ENCODE measurements around the gene ADRA2B. TPM values are rescaled to one million over a fixed set of nuclear protein-coding genes. Genes with fewer than 3 reads are reported as not detected.

ADRA2B gene
- total RNA-seq, 1 experiment from 2014 or later = 0.47 TPM

DNA sequence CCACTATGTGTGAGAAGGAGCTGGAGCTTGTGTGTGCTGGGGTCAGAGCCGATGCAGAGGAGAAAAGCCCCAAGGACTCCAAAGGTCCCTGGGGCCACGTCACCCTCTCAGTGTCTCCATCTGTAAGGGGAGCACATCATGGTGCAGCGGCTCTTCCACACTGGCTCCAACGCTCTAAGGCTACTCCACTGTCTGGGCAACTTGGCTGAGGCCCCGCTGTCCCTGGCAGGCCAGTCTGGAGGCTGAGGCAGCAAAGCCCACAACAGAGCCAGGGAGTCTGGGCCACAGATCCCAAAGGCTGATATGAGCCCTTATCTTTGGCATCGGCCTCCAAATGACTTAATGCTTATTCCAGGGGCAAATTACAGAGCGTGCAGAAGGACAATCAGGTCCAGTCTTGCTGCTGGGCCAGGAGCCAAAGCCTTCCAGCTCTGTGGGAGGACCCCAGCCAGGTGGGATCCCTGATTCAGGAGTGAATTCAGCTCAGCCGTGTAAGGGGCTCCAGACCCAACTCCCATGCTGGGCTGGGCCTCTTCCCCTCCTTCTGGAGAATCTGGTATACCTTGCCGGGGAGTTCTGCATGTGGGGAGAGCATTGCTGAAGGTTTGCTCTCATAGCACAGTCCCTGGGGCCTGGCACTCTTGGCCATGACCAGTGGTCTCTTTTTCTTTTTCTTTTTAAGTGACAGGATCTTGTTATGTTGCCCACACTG, 30.7 kb upstream of the ADRA2B start:
- POLR2A ChIA-PET = no interaction called here
- Histone ChIP-seq H2AFZ (ENCODE audit: low read depth, low read length, poor library complexity, severe bottlenecking) (no peak overlapping the region), H4K20me1 (ENCODE audit: insufficient read depth) (no peaks in the 10 kb centered on the region), H3K9me3 (ENCODE audit: control insufficient read depth in 1 of 2, insufficient read depth in 1 of 2, low read depth in 1 of 2, low read length in 2 of 2) (no peaks in the 10 kb centered on the region), H3K9me2 (ENCODE audit: insufficient read depth) (no peaks in the 10 kb centered on the region), H3K4me2 (ENCODE audit: low read length) (no peak overlapping the region), H3K4me3 (replicated peaks in 1 of 2; ENCODE audit: low read depth in 1 of 2, low read length in 2 of 2) (no peak overlapping the region), H3K79me2 (ENCODE audit: insufficient read depth, low read length) (peaks cover 21% of the 10 kb centered on the region), H3K9ac (ENCODE audit: low read length) (no peak overlapping the region), H3K27ac (ENCODE audit: low read depth, low read length) (no peak overlapping the region), H3K36me3 (ENCODE audit: control insufficient read depth in 1 of 2, insufficient read depth in 2 of 2, low read length in 2 of 2) (peaks cover 4 to 15% of the 10 kb centered on the region in 2 experiments; a peak in 2 of 4 replicates), H3K27me3 (ENCODE audit: insufficient read depth, low read length) (no peaks in the 10 kb centered on the region), H3K4me1 (ENCODE audit: control insufficient read depth in 1 of 2, insufficient read depth in 2 of 2, low read length in 2 of 2) (peaks cover 20 to 51% of the 10 kb centered on the region in 2 experiments)
- TF ChIP-seq ELF1 (IDR thresholded peaks at IDR 0.05; ENCODE audit: borderline replicate concordance, low read depth) (no peak), ZNF274 (IDR thresholded peaks at IDR 0.05; ENCODE audit: low read depth, low read length) (no peak), POLR2A (IDR thresholded peaks at IDR 0.05; ENCODE audit: borderline replicate concordance, extremely low read depth, insufficient read depth, insufficient read length) (no peak), CTCF (IDR thresholded peaks at IDR 0.05 in 2 of 3, conservative IDR thresholded peaks at IDR 0.05 in 1 of 3; ENCODE audit: borderline replicate concordance in 1 of 3, insufficient read depth in 1 of 3, low read depth in 2 of 3, low read length in 2 of 3) (no peak), POLR2AphosphoS5 (IDR thresholded peaks at IDR 0.05; ENCODE audit: low read depth, low read length) (no peak), SIN3A (IDR thresholded peaks at IDR 0.05; ENCODE audit: low read depth) (no peak), TCF7L2 (IDR thresholded peaks at IDR 0.05; ENCODE audit: borderline replicate concordance, extremely low read depth, insufficient read depth, insufficient read length) (no peak), YY1 (IDR thresholded peaks at IDR 0.05; ENCODE audit: extremely low read depth, insufficient replicate concordance, low read depth, low read length) (no peak), EZH2 (IDR thresholded peaks at IDR 0.05) (no peak), SP1 (IDR thresholded peaks at IDR 0.05; ENCODE audit: low read depth) (no peak), RAD21 (IDR thresholded peaks at IDR 0.05; ENCODE audit: low read depth) (no peak), ZFX (IDR thresholded peaks at IDR 0.05) (no peak), SRF (IDR thresholded peaks at IDR 0.05; ENCODE audit: low read depth) (no peak), ZBTB33 (IDR thresholded peaks at IDR 0.05; ENCODE audit: extremely low read depth, insufficient replicate concordance, low read length) (no peak), EGR1 (IDR thresholded peaks at IDR 0.05; ENCODE audit: low read depth) (no peak)
- TF ChIP-seq, protein P1, sequence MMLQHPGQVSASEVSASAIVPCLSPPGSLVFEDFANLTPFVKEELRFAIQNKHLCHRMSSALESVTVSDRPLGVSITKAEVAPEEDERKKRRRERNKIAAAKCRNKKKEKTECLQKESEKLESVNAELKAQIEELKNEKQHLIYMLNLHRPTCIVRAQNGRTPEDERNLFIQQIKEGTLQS (IDR thresholded peaks at IDR 0.05) = no peak
- CTCF ChIA-PET = no interaction called here
- no peak for ATAC-seq
- intact Hi-C loops (cut with micrococcal nuclease) = no loop called here
- RAD21 ChIA-PET (ENCODE audit: low non-redundant PET in 1 of 2, low total read pairs in 2 of 2, uncharacterized antibody in 2 of 2, unreplicated experiment in 2 of 2) = no interaction called here
- DNase-seq (ENCODE audit: low read depth, low spot score) = no peak
- BruUV-seq (replicated peaks) = no TSS peak

All from HCT116 (cell line).